Neural cell (in vitro differentiated cells): ENCODE measurements around the gene POU3F2. TPM values are rescaled to one million over a fixed set of nuclear protein-coding genes. Genes with fewer than 3 reads are reported as not detected.

Source experiments
- H2AFZ ChIP-seq: fragments of 200-600, 300-800 bp; sonication (generic), shearing (Covaris generic); 2 replicates; pipeline ENCODE4 v1.6.0; 2014; ENCODE audit warnings: low read depth, mild to moderate bottlenecking, antibody characterized with exemption, low read length, moderate library complexity
- H3F3A ChIP-seq: fragments of 200-600 bp; shearing (Covaris generic); 2 replicates; pipeline ENCODE4 v1.6.1; 2016; ENCODE audit warnings: mild to moderate bottlenecking, moderate library complexity, mixed read lengths, antibody characterized with exemption, low read length; ENCODE audit not compliant: insufficient read depth, poor library complexity, severe bottlenecking
- H3K27ac ChIP-seq: fragments of 200-600, 300-800 bp; sonication (generic), shearing (Covaris generic); 2 replicates; pipeline ENCODE4 v1.5.1; 2014; ENCODE audit warnings: mild to moderate bottlenecking, low read length, moderate library complexity
- H3K27me3 ChIP-seq: fragments of 300-800, 200-600 bp; sonication (generic), shearing (Covaris generic); 2 replicates; pipeline ENCODE4 v1.6.0; 2014; ENCODE audit warnings: mild to moderate bottlenecking, low read depth, low read length, moderate library complexity; ENCODE audit not compliant: insufficient read depth
- H3K36me3 ChIP-seq: fragments of 300-800, 200-600 bp; sonication (generic), shearing (Covaris generic); 2 replicates; pipeline ENCODE4 v1.5.1; 2014; ENCODE audit warnings: mild to moderate bottlenecking, antibody characterized with exemption, low read length, moderate library complexity; ENCODE audit not compliant: insufficient read depth
- H3K4me2 ChIP-seq: fragments of 300-800, 200-600 bp; sonication (generic), shearing (Covaris generic); 2 replicates; pipeline ENCODE4 v1.6.0; 2014; ENCODE audit warnings: mild to moderate bottlenecking, low read length
- H3K4me3 ChIP-seq: fragments of 300-800, 200-600 bp; sonication (generic), shearing (Covaris generic); 2 replicates; pipeline ENCODE4 v1.5.1; 2014; ENCODE audit warnings: mild to moderate bottlenecking, low read length, moderate library complexity
- H3K79me2 ChIP-seq: fragments of 200-600 bp; shearing (Covaris generic); replicated peaks from 2 replicates; pipeline ENCODE4 v1.6.0; 2014; ENCODE audit warnings: mild to moderate bottlenecking, low read length, moderate library complexity; ENCODE audit not compliant: insufficient read depth
- H3K9ac ChIP-seq: fragments of 300-800, 200-600 bp; sonication (generic), shearing (Covaris generic); 2 replicates; pipeline ENCODE4 v1.6.1; 2016; ENCODE audit warnings: mild to moderate bottlenecking, low read length, mixed read lengths
- H3K9me2 ChIP-seq: fragments of 200-600 bp; shearing (Covaris generic); 2 replicates; pipeline ENCODE4 v1.6.1; 2016; ENCODE audit warnings: mild to moderate bottlenecking, low read length, mixed read lengths; ENCODE audit not compliant: insufficient read depth
- H3K9me3 ChIP-seq: fragments of 200-600, 300-800 bp; sonication (generic), shearing (Covaris generic); 2 replicates; pipeline ENCODE4 v1.6.1; 2016; ENCODE audit warnings: mild to moderate bottlenecking, mixed run types, low read length, moderate library complexity, mixed read lengths
- H4K20me1 ChIP-seq: fragments of 200-600 bp; shearing (Covaris generic); 2 replicates; pipeline ENCODE4 v1.6.1; 2016; ENCODE audit warnings: mild to moderate bottlenecking, mixed run types; ENCODE audit not compliant: insufficient read depth
- EP300 ChIP-seq: fragments of 450-650 bp; conservative IDR thresholded peaks from 2 replicates; pipeline ENCODE4 v1.6.1; 2014; ENCODE audit warnings: antibody characterized with exemption, mild to moderate bottlenecking, moderate library complexity; ENCODE audit not compliant: poor library complexity, severe bottlenecking
- EZH2 ChIP-seq: fragments of 200-600, 300-800 bp; shearing (Covaris generic), sonication (generic); IDR thresholded peaks from 2 replicates; pipeline ENCODE4 v1.6.1; 2014; ENCODE audit warnings: antibody characterized with exemption, low read length, borderline replicate concordance, mild to moderate bottlenecking; ENCODE audit not compliant: insufficient read depth, poor library complexity, severe bottlenecking
- MXI1 ChIP-seq: fragments of 450-650 bp; conservative IDR thresholded peaks from 2 replicates; pipeline ENCODE4 v1.6.1; 2014; ENCODE audit warnings: antibody characterized with exemption, mild to moderate bottlenecking; ENCODE audit not compliant: poor library complexity, severe bottlenecking
- POLR2AphosphoS5 ChIP-seq: IDR thresholded peaks from 2 replicates; pipeline ENCODE4 v1.6.1; 2012
- RAD21 ChIP-seq: fragments of 450-650 bp; conservative IDR thresholded peaks from 2 replicates; pipeline ENCODE4 v1.6.1; 2014; ENCODE audit warnings: antibody characterized with exemption, mild to moderate bottlenecking, moderate library complexity
- SMC3 ChIP-seq: fragments of 450-650 bp; conservative IDR thresholded peaks from 2 replicates; pipeline ENCODE4 v1.6.1; 2014; ENCODE audit warnings: antibody characterized with exemption, mild to moderate bottlenecking, moderate library complexity; ENCODE audit not compliant: poor library complexity
- TAF1 ChIP-seq: IDR thresholded peaks from 2 replicates; pipeline ENCODE4 v1.6.1; 2012; ENCODE audit warnings: low read depth
- polyA plus RNA-seq: library from polyadenylated mRNA; depleted of rRNA; stranded (reverse); fragments of >200 nt; gene quantifications from 2 replicates; pipeline ENCODE4 v1.2.3, GENCODE V29; 2014
- TF ChIP-seq, protein P1 (sequence below): IDR thresholded peaks from 2 replicates; pipeline ENCODE4 v1.6.1; 2012; ENCODE audit warnings: borderline replicate concordance
- TF ChIP-seq, protein P2 (sequence below): fragments of 450-650 bp; IDR thresholded peaks from 2 replicates; pipeline ENCODE4 v1.5.1; 2014; ENCODE audit warnings: antibody characterized with exemption, mild to moderate bottlenecking, moderate library complexity; ENCODE audit not compliant: poor library complexity, severe bottlenecking

Gene POU3F2
- polyA plus RNA-seq, 1 donor from 2014 or later: 35.3 TPM

DNA sequence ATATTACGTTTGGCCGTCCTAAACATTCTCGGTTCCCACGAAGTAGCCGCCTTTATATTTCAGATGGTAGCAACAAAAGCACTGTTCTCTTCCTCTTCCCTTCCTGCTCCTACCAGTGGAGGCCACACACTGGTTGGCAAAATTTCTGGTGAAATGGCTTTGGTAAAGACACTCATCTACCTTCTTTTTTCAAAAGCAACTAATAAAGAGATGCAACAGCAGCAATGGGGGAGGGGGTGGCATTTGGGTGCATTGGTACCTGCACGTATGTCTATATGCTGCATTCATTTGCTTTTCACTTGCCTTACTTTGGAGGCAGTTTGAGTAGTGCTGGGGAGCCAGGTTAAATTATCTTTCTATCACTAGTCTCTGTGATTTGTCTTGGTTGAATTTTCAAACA, 6.0 kb downstream of the POU3F2 start:
- no peaks in the 10 kb centered on the region for H3K9me2 ChIP-seq
- H4K20me1 ChIP-seq: peaks cover 14% of the 10 kb centered on the region
- peak; percentile 7 for TF ChIP-seq POLR2AphosphoS5
- TF ChIP-seq MXI1: no peak
- H3K9ac ChIP-seq: peak overlapping the region; percentile 95
- no peaks in the 10 kb centered on the region for H3K9me3 ChIP-seq
- H3K27ac ChIP-seq: peak overlapping the region; percentile 91
- peak overlapping the region; percentile 91 for H3K4me3 ChIP-seq
- no peaks in the 10 kb centered on the region for H3K27me3 ChIP-seq
- H3F3A ChIP-seq: peaks cover 5% of the 10 kb centered on the region
- H2AFZ ChIP-seq: no peak overlapping the region
- H3K4me2 ChIP-seq: peak overlapping the region; percentile 76
- H3K79me2 ChIP-seq: peaks cover 100% of the 10 kb centered on the region
- no peaks in the 10 kb centered on the region for H3K36me3 ChIP-seq

DNA sequence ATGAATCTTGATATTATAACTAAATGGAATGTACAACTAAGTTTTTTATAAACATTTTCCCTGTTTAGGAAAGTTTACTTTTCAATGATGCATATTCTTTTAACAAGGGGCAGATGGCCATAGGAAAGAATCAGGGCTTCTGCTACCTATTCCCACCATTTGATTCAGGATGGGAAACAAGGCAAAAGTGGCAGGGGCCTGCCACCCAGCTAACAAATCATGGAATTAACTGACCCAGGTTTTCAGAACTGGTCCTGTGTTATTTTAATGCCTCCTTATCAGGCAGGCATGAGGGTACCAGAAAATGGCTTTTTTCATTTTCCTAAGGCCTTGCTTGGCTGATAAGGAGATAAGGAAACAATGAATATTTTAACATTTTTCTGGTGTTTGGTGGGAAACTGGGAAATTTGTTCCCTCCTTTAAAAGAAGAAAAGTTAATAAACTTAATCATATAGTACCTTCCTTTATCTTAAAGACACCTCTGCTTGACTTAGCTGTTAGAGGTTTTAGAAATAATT, 6.7 kb downstream of the POU3F2 start:
- H3K79me2 ChIP-seq: peaks cover 96% of the 10 kb centered on the region
- H4K20me1 ChIP-seq: peaks cover 10% of the 10 kb centered on the region
- no peak for TF ChIP-seq POLR2AphosphoS5
- TF ChIP-seq, protein P1, sequence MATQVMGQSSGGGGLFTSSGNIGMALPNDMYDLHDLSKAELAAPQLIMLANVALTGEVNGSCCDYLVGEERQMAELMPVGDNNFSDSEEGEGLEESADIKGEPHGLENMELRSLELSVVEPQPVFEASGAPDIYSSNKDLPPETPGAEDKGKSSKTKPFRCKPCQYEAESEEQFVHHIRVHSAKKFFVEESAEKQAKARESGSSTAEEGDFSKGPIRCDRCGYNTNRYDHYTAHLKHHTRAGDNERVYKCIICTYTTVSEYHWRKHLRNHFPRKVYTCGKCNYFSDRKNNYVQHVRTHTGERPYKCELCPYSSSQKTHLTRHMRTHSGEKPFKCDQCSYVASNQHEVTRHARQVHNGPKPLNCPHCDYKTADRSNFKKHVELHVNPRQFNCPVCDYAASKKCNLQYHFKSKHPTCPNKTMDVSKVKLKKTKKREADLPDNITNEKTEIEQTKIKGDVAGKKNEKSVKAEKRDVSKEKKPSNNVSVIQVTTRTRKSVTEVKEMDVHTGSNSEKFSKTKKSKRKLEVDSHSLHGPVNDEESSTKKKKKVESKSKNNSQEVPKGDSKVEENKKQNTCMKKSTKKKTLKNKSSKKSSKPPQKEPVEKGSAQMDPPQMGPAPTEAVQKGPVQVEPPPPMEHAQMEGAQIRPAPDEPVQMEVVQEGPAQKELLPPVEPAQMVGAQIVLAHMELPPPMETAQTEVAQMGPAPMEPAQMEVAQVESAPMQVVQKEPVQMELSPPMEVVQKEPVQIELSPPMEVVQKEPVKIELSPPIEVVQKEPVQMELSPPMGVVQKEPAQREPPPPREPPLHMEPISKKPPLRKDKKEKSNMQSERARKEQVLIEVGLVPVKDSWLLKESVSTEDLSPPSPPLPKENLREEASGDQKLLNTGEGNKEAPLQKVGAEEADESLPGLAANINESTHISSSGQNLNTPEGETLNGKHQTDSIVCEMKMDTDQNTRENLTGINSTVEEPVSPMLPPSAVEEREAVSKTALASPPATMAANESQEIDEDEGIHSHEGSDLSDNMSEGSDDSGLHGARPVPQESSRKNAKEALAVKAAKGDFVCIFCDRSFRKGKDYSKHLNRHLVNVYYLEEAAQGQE: no peak
- TF ChIP-seq, protein P2, sequence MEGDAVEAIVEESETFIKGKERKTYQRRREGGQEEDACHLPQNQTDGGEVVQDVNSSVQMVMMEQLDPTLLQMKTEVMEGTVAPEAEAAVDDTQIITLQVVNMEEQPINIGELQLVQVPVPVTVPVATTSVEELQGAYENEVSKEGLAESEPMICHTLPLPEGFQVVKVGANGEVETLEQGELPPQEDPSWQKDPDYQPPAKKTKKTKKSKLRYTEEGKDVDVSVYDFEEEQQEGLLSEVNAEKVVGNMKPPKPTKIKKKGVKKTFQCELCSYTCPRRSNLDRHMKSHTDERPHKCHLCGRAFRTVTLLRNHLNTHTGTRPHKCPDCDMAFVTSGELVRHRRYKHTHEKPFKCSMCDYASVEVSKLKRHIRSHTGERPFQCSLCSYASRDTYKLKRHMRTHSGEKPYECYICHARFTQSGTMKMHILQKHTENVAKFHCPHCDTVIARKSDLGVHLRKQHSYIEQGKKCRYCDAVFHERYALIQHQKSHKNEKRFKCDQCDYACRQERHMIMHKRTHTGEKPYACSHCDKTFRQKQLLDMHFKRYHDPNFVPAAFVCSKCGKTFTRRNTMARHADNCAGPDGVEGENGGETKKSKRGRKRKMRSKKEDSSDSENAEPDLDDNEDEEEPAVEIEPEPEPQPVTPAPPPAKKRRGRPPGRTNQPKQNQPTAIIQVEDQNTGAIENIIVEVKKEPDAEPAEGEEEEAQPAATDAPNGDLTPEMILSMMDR: no peak
- no peak for TF ChIP-seq TAF1
- no peak for TF ChIP-seq EP300
- TF ChIP-seq MXI1: no peak
- TF ChIP-seq SMC3: no peak
- TF ChIP-seq EZH2: no peak
- TF ChIP-seq RAD21: no peak
- peak overlapping the region; percentile 91 for H3K4me3 ChIP-seq
- H2AFZ ChIP-seq: no peak overlapping the region
- H3K9me2 ChIP-seq: no peaks in the 10 kb centered on the region
- peak overlapping the region; percentile 97 for H3K4me2 ChIP-seq
- peaks cover 5% of the 10 kb centered on the region for H3F3A ChIP-seq
- no peaks in the 10 kb centered on the region for H3K9me3 ChIP-seq
- no peaks in the 10 kb centered on the region for H3K27me3 ChIP-seq
- H3K9ac ChIP-seq: peak overlapping the region; percentile 95
- H3K36me3 ChIP-seq: no peaks in the 10 kb centered on the region
- H3K27ac ChIP-seq: no peak overlapping the region
